ENCODE results near the gene SSPN. TPM values are rescaled to one million over a fixed set of nuclear protein-coding genes. Genes with fewer than 3 reads are reported as not detected.

Gene SSPN
- total RNA-seq, 1 donor from 2014 or later = 42.9 TPM

- DNase-seq (ENCODE audit: low spot score) = no peak
- TF ChIP-seq CTCF (IDR thresholded peaks at IDR 0.05) = peak; percentile 77
- Mint-ChIP-seq H3K27me3 (ENCODE audit: low read depth) (no peaks in the 10 kb centered on the region), H3K36me3 (ENCODE audit: low read depth) (no peaks in the 10 kb centered on the region), H3K27ac (ENCODE audit: unreplicated experiment) (peak overlapping the region; percentile 76), H3K9me3 (ENCODE audit: low read depth) (no peaks in the 10 kb centered on the region), H3K4me3 (ENCODE audit: unreplicated experiment) (peak overlapping the region; percentile 45), H3K4me1 (ENCODE audit: low read depth) (peaks cover 17% of the 10 kb centered on the region)
Observed at GRCh38 chr12:26298785-26299621, 103.6 kb downstream of the SSPN start.

- Mint-ChIP-seq H3K27me3 (ENCODE audit: low read depth) (no peaks in the 10 kb centered on the region), H3K36me3 (ENCODE audit: low read depth) (no peaks in the 10 kb centered on the region), H3K9me3 (ENCODE audit: low read depth) (no peaks in the 10 kb centered on the region), H3K27ac (ENCODE audit: unreplicated experiment) (peak overlapping the region; percentile 76), H3K4me1 (ENCODE audit: low read depth) (peaks cover 17% of the 10 kb centered on the region), H3K4me3 (ENCODE audit: unreplicated experiment) (peak overlapping the region; percentile 0)
- no peak for DNase-seq (ENCODE audit: low spot score)
- TF ChIP-seq CTCF (IDR thresholded peaks at IDR 0.05) = no peak
Observed at GRCh38 chr12:26299751-26300150, 104.4 kb downstream of the SSPN start.

Other genes with a start within 250 kb of the SSPN start
- 28.1 to 54.6 TPM (median 46.2 TPM) in 3 replicates for gene RASSF8, start 236.9 kb upstream of the SSPN start, total RNA-seq
- gene BHLHE41, start 70.5 kb upstream of the SSPN start, total RNA-seq = 5.8 to 6.5 TPM (median 6.0 TPM) in 3 replicates